ENCODE measurements around the gene HNRNPLL.
"Not testable (repeated sequence)": the region's sequence is repeated elsewhere in the genome, so short reads cannot be mapped to it uniquely, and the experiment has no call there.

Gene HNRNPLL

GRCh38 chr2:38617301-38617700 is 14.6 kb upstream of the HNRNPLL start:
- no peak for DNase-seq

GRCh38 chr2:38615237-38615636 is 12.5 kb upstream of the HNRNPLL start:
- DNase-seq, result no peak

- no peak for DNase-seq
Measured at GRCh38 chr2:38613849-38614213, 11.1 kb upstream of the HNRNPLL start.

DNA sequence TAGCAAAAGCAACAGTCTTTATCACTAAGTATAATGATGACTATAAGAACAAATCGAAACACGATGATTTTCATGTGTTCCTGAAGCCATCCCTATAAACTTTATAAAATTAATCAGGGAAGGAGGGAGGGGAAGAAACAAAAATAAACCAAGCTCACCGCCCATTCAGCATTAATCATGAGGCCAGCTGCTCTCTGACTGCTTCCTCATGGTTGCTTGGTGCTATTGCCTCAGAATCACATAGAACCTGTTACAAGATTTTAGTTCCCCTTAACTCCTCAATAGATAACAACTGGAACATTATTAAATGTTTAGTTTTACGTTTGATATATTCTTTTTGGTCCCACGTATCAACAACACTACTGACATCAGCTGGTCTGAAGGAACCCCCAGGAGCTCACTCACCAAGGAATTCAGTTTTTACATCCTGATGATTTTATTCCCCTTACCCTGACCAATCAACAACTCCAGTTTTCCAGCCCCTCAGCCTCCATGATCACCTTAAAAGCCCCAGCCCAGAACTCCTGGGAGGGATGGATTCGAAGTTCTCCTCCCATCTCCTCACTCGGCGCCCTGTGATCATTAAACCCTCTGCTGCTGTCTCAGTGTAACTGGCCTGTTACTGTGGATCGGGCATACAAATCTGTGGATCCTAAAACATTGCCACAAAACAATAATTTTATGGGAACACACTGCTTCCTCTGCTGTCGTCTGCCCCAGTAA is 10.6 kb upstream of the HNRNPLL start:
- no peak for DNase-seq

DNA sequence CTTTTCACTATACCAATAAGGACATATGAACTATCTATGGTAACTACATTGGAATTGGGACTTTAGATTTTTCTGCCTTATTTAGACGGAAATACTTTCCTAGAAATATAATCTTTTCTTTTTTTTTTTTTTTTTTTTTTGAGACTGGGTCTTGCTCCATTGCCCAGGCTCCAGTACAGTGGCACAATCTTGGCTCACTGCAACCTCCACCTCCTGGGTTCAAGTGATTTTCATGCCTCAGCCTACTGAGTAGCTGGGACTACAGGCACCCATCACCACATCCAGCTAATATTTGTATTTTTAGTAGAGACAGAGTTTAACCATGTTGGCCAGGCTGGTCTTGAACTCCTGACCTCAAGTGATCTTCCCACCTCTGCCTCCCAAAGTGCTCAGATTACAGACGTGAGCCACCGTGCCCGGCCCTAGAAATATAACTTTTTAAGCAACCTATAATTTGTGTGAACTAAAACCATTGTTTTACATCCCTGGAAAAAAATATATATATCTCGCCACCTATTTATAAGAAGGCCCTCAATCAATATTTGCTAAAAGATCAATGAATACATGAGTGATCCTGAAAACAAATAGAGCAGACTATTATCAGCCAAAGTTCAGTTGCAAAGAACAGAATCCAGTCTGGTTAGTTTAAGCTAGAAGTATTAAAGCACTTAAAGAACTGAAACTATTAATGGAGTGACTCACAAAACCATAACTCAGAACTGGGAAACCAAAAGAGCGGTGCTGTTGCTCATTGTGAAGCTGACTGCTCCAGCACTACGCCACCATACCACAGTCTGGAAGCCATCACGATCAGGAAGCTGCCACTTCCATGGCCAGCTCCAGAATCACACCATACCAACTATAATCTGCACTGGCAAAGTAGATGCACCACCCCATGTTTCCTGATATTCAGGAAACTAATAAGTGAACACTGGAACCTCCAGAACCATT is 8.4 kb upstream of the HNRNPLL start:
- no peak for DNase-seq

DNA sequence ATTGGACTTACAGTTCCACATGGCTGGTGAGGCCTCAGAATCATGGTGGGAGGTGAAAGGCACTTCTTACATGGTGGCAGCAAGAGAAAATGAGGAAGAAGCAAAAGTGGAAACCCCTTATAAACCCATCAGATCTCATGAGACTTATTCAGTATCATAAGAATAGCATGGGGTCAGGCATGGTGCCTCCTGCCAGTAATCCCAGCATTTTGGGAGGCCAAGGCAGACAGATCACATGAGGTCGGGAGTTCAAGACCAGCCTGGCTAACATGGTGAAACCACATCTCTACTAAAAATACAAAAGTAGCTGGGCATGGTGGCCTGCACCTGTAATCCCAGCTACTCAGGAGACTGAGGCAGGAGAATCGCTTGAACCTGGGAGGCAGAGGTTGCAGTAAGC is 6.5 kb upstream of the HNRNPLL start:
- DNase-seq, result not testable (repeated sequence)

DNA sequence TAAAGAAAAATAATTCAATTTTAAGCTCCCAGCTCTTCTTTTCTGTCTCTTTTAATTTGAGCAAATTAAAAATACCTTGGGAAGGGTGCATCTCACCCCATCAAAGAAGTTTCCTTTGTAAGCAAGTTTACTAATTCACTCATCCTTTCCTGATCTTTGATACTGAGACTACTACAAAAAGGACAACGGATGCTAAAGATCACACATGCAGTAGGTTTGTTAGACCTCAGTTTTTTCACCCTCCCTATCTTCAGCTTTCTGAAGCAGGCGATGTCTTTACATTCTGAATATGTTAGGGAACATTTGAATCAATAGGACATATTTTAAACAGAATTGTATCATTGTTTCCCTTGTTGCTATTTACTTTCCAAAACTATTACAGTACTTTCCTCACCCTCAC is 6.0 kb upstream of the HNRNPLL start:
- no peak for DNase-seq

DNA sequence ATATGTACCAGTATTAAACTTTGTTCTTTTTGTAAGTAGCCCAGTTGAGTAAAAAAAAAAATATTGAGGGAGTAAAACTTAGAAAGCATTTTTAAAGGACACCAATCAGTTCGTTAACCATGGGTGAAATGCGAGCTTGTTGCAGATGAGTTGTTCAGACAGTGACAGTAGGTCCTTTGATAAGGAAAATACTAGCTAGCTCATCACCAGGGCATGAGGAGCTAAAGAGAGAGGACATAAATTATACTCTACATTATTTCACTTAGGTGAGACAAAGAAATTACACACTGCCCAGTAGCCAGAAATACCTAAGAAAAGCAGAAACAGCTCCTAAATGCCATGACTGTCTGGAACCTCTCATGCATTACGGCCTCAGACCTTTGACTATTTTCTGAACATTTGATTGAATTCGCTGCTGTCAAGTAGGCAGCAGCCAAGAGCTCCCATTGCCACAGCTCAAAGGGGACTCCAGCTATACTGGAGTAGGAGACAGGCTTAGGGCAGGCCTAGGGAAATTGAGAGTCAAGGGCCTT is 2.6 kb upstream of the HNRNPLL start:
- DNase-seq, result no peak

DNA sequence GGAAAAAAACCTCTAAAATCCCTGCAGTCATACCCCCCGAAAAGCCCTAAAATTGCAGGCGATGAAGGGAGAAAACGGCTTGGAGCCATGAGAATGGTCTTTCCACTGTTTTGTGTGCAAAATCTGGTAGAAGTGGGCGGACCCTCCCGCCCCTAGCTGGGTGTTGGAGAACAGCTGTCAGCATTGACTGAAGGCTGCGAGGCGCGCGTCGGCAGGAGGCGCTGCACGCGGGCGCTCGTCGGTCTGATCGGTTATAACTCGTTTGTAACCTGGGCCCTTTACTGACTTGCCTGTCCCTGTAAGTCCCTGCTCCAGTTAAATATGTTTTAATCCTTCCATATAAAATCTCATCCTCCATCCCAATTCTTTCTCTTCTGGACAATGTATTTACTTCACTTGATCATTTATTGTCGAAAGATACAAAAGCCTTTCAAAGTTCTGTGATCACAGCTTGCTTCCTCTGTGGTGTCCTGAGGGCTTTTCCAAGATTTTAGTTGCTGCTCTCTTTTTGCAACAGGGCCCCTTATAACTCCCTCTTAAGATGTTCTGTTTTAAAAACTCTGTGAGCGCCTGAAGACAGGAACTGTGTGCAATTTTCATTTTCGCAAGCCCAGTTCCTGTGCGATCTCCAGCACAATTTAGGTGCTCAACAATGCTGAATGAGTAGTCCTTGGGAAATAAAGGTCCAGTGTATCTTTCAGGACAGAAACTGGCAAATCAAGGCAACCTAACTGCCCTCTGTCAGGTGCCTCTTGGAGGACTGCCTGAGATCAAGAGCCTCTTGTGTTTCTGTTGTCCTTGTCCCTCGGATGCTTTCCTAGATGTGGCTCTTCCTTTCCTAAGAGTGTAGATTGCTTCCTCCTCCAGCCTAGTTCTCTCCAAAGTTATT is 918 bp upstream of the HNRNPLL start:
- peak; percentile 72 for DNase-seq

GRCh38 chr2:38602136-38602731 is 494 bp downstream of the HNRNPLL start:
- no peak for DNase-seq

DNA sequence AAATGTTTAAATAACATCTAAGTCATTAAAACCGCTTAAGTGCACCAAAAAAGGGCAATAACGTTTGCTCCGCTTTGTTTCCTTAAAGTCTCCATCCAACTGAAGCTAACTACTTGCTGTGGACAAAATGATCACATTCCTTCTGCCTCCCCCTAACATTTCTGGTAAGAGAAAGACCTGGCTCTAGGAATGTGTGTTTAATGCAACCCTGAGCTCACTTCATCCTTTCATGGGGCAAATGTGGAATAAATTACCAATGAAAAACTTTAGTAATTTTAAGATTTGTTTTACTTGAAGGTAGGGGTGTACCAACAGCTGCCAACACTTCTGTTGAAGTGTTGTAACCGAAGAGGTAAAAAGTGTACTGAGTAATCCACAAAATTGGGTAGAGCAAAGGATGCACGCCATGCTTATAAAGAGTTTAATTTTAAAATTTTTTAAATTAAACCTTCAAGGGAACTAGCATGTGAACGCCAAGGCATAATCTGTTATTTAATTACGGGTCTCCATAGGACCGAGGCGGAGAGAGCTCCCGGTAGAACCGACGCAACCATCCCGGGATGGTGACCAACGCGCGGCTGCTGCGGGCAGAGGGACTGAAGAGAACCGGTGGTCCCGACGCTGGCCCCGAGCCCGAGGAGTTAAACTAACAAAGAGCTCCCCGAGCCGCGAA is 1.1 kb downstream of the HNRNPLL start:
- DNase-seq, result no peak

GRCh38 chr2:38600921-38601455 is 1.7 kb downstream of the HNRNPLL start:
- DNase-seq, result no peak

DNA sequence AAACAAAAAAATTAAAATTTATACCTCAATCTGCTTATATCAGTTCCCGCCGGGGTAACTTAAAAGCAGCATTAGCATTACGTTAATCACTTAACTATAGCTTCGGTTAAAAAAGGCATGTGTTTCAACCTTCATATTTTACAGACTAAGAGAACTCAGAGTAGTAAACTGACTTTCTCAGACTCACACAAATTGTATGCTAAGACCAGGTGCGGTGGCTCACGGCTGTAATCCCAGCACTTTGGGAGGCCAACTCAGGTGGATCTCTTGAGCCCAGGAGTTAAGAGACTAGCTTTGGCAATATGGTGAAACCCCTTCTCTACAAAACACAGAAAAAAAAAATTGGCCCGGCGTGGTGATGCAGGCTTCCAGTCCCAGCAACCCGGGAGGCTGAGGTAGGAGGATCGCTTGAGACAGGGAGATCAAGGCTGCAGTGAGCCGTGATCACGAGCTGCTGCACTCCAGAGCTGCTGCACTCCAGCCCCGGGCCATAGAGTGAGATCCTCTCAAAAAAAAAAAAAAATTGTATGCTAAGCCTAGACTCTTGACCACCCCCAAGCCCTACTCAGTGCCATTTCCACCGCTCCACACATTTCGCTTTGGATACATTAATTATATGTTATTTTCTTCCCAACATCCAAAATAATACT is 2.4 kb downstream of the HNRNPLL start:
- no peak for DNase-seq

- DNase-seq, result no peak
Measured at GRCh38 chr2:38599706-38600105, 3.0 kb downstream of the HNRNPLL start.

GRCh38 chr2:38598991-38599295 is 3.8 kb downstream of the HNRNPLL start:
- no peak for DNase-seq

DNA sequence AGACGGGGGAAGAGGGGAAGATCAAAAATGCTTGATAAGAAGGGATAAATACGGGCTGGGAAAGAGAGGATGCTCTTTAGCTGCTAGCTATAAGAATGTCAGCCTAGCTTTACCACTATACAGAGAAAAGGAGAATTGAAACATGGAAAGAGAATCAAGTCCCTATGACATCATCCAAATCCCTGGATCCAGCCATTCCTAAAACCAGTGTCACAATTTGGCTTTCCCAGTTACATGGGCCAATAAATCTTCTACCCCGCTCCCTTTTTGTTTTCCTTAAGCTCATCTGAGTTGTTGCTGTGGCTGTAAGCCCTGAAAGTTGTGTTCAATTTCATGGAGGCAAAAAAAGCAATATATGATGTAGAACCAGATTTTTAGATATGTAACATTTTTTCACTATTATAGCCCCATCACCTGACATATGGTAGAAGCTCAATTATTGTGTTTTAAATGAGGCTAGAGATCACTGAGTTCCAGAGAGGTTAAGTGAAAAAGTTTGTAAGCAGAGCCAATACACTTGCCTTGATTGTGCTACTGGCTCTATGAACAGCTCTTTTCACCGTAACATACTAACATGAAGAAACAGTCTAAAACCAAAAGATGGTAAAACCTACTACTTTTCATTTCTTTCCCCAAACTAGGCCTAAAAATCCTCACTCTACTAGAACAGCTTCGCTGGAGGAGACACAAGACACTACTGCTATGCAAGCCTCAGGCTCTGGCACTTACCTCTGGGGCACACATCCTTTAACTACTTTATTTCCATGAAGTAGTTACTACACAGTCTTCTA is 4.3 kb downstream of the HNRNPLL start:
- DNase-seq, result no peak

DNA sequence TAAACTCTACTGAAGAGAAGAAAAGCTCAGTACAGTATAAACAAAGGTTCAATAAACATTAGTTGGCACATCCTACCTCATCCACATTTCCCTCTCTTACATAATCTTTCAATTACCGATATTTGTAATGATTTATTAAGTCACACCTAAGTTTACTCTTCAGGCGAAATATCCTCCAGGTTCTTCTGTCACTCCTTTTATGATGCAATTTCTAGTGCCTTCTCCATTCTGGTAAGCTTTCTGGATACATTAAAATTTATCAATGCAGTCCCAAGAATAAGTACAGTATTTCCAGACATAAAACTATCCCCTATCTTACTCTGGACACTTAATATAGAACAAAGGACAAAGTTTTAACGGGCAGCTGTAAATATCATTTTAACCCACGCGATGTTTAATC is 5.6 kb downstream of the HNRNPLL start:
- no peak for DNase-seq

GRCh38 chr2:38596229-38596628 is 6.5 kb downstream of the HNRNPLL start:
- no peak for DNase-seq

- DNase-seq, result no peak
Measured at GRCh38 chr2:38592951-38593350, 9.8 kb downstream of the HNRNPLL start.

DNA sequence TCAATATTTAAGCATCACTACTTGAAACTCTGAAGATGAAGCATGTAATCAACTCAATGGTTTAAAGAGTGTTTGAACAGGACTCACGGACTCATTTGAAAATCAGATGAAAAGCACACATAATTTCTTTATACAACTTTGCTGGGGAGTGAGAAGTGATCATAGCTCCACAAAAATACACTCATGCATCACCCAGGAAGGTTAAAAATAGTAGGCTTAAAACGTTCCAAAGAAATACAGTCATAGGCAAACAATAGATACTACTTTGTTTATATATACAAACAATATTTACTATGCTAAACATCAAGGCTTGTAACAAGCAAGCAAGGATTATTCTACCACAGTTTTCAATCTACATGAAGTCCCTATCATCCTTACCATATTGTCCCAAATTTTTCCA is 11.6 kb downstream of the HNRNPLL start:
- no peak for DNase-seq
